Peyer's patch (tissue), 4 donors: Measurements from ENCODE around the gene CTBS. TPM values are rescaled to one million over a fixed set of nuclear protein-coding genes. Genes with fewer than 3 reads are reported as not detected.

Experiments used
- DNase-seq, 3 donors: peaks; one replicate each; pipeline ENCODE4 v3.0.0-alpha.2; 2017 to 2019
- H3K27ac ChIP-seq, 4 donors: fragments of 200-600 bp; sonication (generic); one replicate each; pipeline ENCODE4 v1.5.1; 2016 to 2019
- H3K27me3 ChIP-seq, 2 donors: fragments of 200-600 bp; sonication (generic); one replicate each; pipeline ENCODE4 v1.5.1; 2019
- H3K36me3 ChIP-seq, 3 donors: fragments of 200-600 bp; sonication (generic); one replicate each; pipeline ENCODE4 v1.5.1; 2016 to 2019
- H3K4me1 ChIP-seq, 4 donors: fragments of 200-600 bp; sonication (generic); one replicate each; pipeline ENCODE4 v1.5.1; 2016 to 2019
- H3K4me3 ChIP-seq, 4 donors: fragments of 200-600 bp; sonication (generic); 1 replicate in 3 of 4; 2 replicates in 1 of 4; pipeline ENCODE4 v1.5.1; 2016 to 2019; ENCODE audit warnings: mild to moderate bottlenecking in 1 of 4
- H3K9me3 ChIP-seq, 4 donors: fragments of 200-600 bp; sonication (generic); one replicate each; pipeline ENCODE4 v1.5.1; 2016 to 2019; ENCODE audit warnings: mild to moderate bottlenecking in 1 of 4
- POLR2A ChIP-seq, 2 donors: fragments of 450-650 bp; IDR thresholded peaks; one replicate each; pipeline ENCODE4 v1.5.1; 2017; ENCODE audit warnings: antibody characterized with exemption in 2 of 2, mild to moderate bottlenecking in 2 of 2, moderate library complexity in 2 of 2
- total RNA-seq, 4 donors: library from RNA; depleted of rRNA; stranded (reverse); fragments of >200 nt; gene quantifications; one replicate each; pipeline ENCODE4 v1.1.0, GENCODE V29; 2016
- TF ChIP-seq, protein P1 (sequence below), 6 experiments: fragments of 450-650 bp in 4 of 6; fragments of 200-600 bp in 2 of 6; sonication (generic) in 1 of 6; IDR thresholded peaks; one replicate each; pipeline ENCODE4 v1.5.1; 2017 to 2019; ENCODE audit warnings: antibody characterized with exemption in 6 of 6, mild to moderate bottlenecking in 3 of 6, moderate library complexity in 1 of 6

Gene CTBS
- total RNA-seq, 4 donors from 2014 or later = 5.0 to 18.4 (median 11.4) TPM

GRCh38 chr1:84540759-84541158 is 33.5 kb downstream of the CTBS start:
- DNase-seq = no peak
- H3K9me3 ChIP-seq = no peaks in the 10 kb centered on the region
- no peak overlapping the region for H3K4me3 ChIP-seq
- H3K27ac ChIP-seq = no peak overlapping the region
- no peaks in the 10 kb centered on the region for H3K4me1 ChIP-seq
- TF ChIP-seq POLR2A (IDR thresholded peaks at IDR 0.05) = no peak
- TF ChIP-seq, protein P1, sequence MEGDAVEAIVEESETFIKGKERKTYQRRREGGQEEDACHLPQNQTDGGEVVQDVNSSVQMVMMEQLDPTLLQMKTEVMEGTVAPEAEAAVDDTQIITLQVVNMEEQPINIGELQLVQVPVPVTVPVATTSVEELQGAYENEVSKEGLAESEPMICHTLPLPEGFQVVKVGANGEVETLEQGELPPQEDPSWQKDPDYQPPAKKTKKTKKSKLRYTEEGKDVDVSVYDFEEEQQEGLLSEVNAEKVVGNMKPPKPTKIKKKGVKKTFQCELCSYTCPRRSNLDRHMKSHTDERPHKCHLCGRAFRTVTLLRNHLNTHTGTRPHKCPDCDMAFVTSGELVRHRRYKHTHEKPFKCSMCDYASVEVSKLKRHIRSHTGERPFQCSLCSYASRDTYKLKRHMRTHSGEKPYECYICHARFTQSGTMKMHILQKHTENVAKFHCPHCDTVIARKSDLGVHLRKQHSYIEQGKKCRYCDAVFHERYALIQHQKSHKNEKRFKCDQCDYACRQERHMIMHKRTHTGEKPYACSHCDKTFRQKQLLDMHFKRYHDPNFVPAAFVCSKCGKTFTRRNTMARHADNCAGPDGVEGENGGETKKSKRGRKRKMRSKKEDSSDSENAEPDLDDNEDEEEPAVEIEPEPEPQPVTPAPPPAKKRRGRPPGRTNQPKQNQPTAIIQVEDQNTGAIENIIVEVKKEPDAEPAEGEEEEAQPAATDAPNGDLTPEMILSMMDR (IDR thresholded peaks at IDR 0.05) = no peak
- H3K27me3 ChIP-seq = no peaks in the 10 kb centered on the region
- peaks cover 0 to 4% (median 0%) of the 10 kb centered on the region in 3 donors for H3K36me3 ChIP-seq

GRCh38 chr1:84539972-84540371 is 34.3 kb downstream of the CTBS start:
- H3K36me3 ChIP-seq = peaks cover 0 to 4% (median 0%) of the 10 kb centered on the region in 3 donors
- no peaks in the 10 kb centered on the region for H3K4me1 ChIP-seq
- no peak overlapping the region for H3K4me3 ChIP-seq
- no peaks in the 10 kb centered on the region for H3K9me3 ChIP-seq
- no peak overlapping the region for H3K27ac ChIP-seq
- DNase-seq = no peak
- no peaks in the 10 kb centered on the region for H3K27me3 ChIP-seq
- TF ChIP-seq POLR2A (IDR thresholded peaks at IDR 0.05) = no peak

DNA sequence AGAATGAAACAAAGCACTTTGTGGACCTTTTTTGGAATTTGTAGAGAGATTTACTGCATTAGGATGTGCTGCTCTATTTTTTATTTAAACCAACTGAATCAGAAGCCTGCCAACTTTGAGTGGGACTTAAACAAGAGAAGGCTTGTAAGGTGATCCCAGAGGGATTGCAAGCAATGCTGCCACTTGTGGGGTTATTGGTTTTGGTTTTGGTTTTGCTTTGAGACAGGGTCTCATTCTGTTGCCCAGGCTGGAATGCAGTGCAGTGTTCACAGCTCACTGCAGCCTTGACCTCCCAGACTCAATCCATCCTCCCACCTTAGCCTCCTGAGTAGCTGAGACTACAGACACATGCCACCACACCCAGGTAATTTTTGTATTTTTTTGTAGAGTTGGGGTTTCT is 35.6 kb downstream of the CTBS start:
- Histone ChIP-seq H3K27me3 (no peaks in the 10 kb centered on the region), H3K4me3 (no peak overlapping the region), H3K4me1 (no peaks in the 10 kb centered on the region), H3K27ac (no peak overlapping the region), H3K9me3 (no peaks in the 10 kb centered on the region), H3K36me3 (peaks cover 0 to 4% (median 0%) of the 10 kb centered on the region in 3 donors)
- no peak for TF ChIP-seq POLR2A (IDR thresholded peaks at IDR 0.05)
- TF ChIP-seq, protein P1 (IDR thresholded peaks at IDR 0.05) = no peak
- no peak for DNase-seq

- no peak overlapping the region for H3K27ac ChIP-seq
- H3K27me3 ChIP-seq = no peaks in the 10 kb centered on the region
- H3K4me3 ChIP-seq = no peak overlapping the region
- TF ChIP-seq, protein P1 (IDR thresholded peaks at IDR 0.05) = no peak
- TF ChIP-seq POLR2A (IDR thresholded peaks at IDR 0.05) = no peak
- H3K9me3 ChIP-seq = no peaks in the 10 kb centered on the region
- H3K36me3 ChIP-seq = no peaks in the 10 kb centered on the region
- H3K4me1 ChIP-seq = no peaks in the 10 kb centered on the region
- no peak for DNase-seq
Measured at GRCh38 chr1:84525779-84526178, 48.5 kb downstream of the CTBS start.

DNA sequence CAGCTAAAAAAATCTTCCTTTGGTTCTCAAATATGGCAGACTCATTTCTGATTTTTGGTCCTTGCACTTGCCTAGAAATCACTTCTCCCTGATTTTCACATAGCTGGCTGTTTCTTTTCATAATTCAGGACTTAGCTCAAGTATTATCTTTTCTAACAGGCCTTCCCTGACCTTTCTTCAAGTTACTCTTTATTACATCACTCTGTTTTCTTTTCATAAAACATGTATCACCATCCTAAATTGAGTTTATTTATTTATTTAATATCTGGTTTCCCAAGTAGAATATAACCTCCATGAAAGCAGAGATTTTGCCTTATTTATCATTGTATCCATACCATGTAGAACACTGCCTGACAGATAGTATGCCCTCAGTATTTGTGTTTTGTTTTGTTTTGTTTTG is 49.6 kb downstream of the CTBS start:
- DNase-seq = no peak
- no peak overlapping the region for H3K4me3 ChIP-seq
- H3K4me1 ChIP-seq = no peaks in the 10 kb centered on the region
- H3K27ac ChIP-seq = no peak overlapping the region
- H3K9me3 ChIP-seq = no peaks in the 10 kb centered on the region
- H3K36me3 ChIP-seq = no peaks in the 10 kb centered on the region
- no peak for TF ChIP-seq POLR2A (IDR thresholded peaks at IDR 0.05)
- TF ChIP-seq, protein P1 (IDR thresholded peaks at IDR 0.05) = no peak
- H3K27me3 ChIP-seq = no peaks in the 10 kb centered on the region

DNA sequence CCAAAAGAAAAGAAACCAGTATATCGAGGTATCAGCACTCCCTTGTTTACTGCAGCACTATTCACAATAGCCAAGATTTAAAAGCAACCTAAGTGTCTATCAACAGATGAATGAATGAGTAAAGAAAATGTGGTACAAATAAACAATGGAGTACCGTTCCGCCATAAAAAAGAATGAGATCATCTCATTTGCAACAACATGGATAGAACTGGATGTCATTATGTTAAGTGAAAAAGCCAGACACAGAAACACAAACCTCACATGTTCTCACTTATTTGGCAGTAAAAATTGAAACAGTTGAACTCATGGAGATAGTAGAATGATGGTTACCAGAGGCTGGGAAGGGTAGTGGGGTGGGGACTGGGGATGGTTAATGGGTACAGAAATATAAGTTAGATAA is 63.6 kb downstream of the CTBS start:
- DNase-seq = no peak
- H3K9me3 ChIP-seq = no peaks in the 10 kb centered on the region
- no peaks in the 10 kb centered on the region for H3K27me3 ChIP-seq
- H3K27ac ChIP-seq = no peak overlapping the region
- peaks cover 0 to 5% (median 0%) of the 10 kb centered on the region in 4 donors for H3K4me1 ChIP-seq
- H3K36me3 ChIP-seq = no peaks in the 10 kb centered on the region
- no peak overlapping the region for H3K4me3 ChIP-seq
- TF ChIP-seq POLR2A (IDR thresholded peaks at IDR 0.05) = no peak
- TF ChIP-seq, protein P1 (IDR thresholded peaks at IDR 0.05) = no peak
